HL-60 (cell line): ENCODE results near the gene OSBP2.

ENCODE experiments used
- CTCF ChIP-seq: IDR thresholded peaks from one replicate; pipeline ENCODE4 v1.5.1; 2011; ENCODE audit warnings: low read length, control low read depth, inconsistent platforms; ENCODE audit not compliant: insufficient read depth
- GABPA ChIP-seq: IDR thresholded peaks from 2 replicates; pipeline ENCODE4 v1.6.1; 2012; ENCODE audit warnings: low read depth
- POLR2AphosphoS5 ChIP-seq: IDR thresholded peaks from 2 replicates; pipeline ENCODE4 v1.6.1; 2012; ENCODE audit warnings: low read depth
- TF ChIP-seq, protein P1 (sequence below): IDR thresholded peaks from 2 replicates; pipeline ENCODE4 v1.6.1; 2012; ENCODE audit warnings: low read depth; ENCODE audit not compliant: insufficient replicate concordance

DNA sequence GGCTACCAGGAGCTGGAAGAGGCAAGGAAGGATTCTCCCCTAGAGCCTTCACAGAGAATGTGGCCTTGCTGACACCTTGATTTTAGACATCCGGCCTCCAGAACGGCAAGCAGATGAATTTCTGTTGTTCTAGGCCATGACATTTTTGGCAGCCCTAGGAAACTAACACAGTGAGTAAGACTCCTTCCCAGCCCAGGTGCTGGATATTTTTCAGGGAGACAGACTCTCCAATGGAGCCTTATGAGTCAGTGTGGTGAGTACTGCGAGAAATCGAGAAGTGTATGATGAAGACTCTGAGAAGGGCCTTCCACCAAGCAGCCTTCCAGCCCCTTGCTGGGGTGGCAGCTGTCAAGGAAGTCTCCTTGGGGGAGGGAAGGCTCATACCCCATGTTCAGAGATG, 114.4 kb downstream of the OSBP2 start:
- TF ChIP-seq CTCF = no peak
- no peak for TF ChIP-seq GABPA
- TF ChIP-seq POLR2AphosphoS5 = no peak
- TF ChIP-seq, protein P1, sequence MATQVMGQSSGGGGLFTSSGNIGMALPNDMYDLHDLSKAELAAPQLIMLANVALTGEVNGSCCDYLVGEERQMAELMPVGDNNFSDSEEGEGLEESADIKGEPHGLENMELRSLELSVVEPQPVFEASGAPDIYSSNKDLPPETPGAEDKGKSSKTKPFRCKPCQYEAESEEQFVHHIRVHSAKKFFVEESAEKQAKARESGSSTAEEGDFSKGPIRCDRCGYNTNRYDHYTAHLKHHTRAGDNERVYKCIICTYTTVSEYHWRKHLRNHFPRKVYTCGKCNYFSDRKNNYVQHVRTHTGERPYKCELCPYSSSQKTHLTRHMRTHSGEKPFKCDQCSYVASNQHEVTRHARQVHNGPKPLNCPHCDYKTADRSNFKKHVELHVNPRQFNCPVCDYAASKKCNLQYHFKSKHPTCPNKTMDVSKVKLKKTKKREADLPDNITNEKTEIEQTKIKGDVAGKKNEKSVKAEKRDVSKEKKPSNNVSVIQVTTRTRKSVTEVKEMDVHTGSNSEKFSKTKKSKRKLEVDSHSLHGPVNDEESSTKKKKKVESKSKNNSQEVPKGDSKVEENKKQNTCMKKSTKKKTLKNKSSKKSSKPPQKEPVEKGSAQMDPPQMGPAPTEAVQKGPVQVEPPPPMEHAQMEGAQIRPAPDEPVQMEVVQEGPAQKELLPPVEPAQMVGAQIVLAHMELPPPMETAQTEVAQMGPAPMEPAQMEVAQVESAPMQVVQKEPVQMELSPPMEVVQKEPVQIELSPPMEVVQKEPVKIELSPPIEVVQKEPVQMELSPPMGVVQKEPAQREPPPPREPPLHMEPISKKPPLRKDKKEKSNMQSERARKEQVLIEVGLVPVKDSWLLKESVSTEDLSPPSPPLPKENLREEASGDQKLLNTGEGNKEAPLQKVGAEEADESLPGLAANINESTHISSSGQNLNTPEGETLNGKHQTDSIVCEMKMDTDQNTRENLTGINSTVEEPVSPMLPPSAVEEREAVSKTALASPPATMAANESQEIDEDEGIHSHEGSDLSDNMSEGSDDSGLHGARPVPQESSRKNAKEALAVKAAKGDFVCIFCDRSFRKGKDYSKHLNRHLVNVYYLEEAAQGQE = no peak
